T follicular helper cell (primary cell): ENCODE data around the gene DNAJA3.

ENCODE experiments used
- DNase-seq: peaks from one replicate; pipeline ENCODE4 v3.0.0-alpha.2; 2020; ENCODE audit warnings: low read depth

The DNAJA3 gene

GRCh38 chr16:4433914-4434787 lies 8.5 kb downstream of the DNAJA3 start:
- no peak for DNase-seq

- no peak for DNase-seq
Measured at GRCh38 chr16:4435337-4436067, 9.8 kb downstream of the DNAJA3 start.

GRCh38 chr16:4437366-4437765 lies 11.7 kb downstream of the DNAJA3 start:
- no peak for DNase-seq

GRCh38 chr16:4442371-4442770 lies 16.7 kb downstream of the DNAJA3 start:
- no peak for DNase-seq

GRCh38 chr16:4443271-4443670 lies 17.6 kb downstream of the DNAJA3 start:
- DNase-seq = no peak

- DNase-seq = no peak
Measured at GRCh38 chr16:4443986-4444385, 18.3 kb downstream of the DNAJA3 start.

- no peak for DNase-seq
Measured at GRCh38 chr16:4450430-4450829, 24.8 kb downstream of the DNAJA3 start.

- DNase-seq = no peak
Measured at GRCh38 chr16:4450931-4451519, 25.4 kb downstream of the DNAJA3 start.

- no peak for DNase-seq
Measured at GRCh38 chr16:4452674-4453073, 27.0 kb downstream of the DNAJA3 start.

- DNase-seq = no peak
Measured at GRCh38 chr16:4454623-4455022, 29.0 kb downstream of the DNAJA3 start.

- no peak for DNase-seq
Measured at GRCh38 chr16:4455081-4455480, 29.4 kb downstream of the DNAJA3 start.

- DNase-seq = no peak
Measured at GRCh38 chr16:4455951-4456350, 30.3 kb downstream of the DNAJA3 start.

- no peak for DNase-seq
Measured at GRCh38 chr16:4460936-4461249, 35.2 kb downstream of the DNAJA3 start.

- no peak for DNase-seq
Measured at GRCh38 chr16:4461250-4462085, 35.8 kb downstream of the DNAJA3 start.

- DNase-seq = no peak
Measured at GRCh38 chr16:4463522-4464163, 38.0 kb downstream of the DNAJA3 start.

GRCh38 chr16:4465977-4466779 lies 40.5 kb downstream of the DNAJA3 start:
- DNase-seq = peak; percentile 38

GRCh38 chr16:4467916-4468315 lies 42.2 kb downstream of the DNAJA3 start:
- no peak for DNase-seq

- DNase-seq = no peak
Measured at GRCh38 chr16:4468972-4469371, 43.3 kb downstream of the DNAJA3 start.

- DNase-seq = no peak
Measured at GRCh38 chr16:4471869-4472268, 46.2 kb downstream of the DNAJA3 start.

- DNase-seq = no peak
Measured at GRCh38 chr16:4472880-4473279, 47.2 kb downstream of the DNAJA3 start.
